ENCODE measurements around the gene SOX1. TPM values are rescaled to one million over a fixed set of nuclear protein-coding genes. Genes with fewer than 3 reads are reported as not detected.

SOX1 gene
- total and polyA plus RNA-seq, 2 of the 13 experiments (the other 11 are each of a cell fraction or from before 2014, with no cell fraction given), result not detected

DNA sequence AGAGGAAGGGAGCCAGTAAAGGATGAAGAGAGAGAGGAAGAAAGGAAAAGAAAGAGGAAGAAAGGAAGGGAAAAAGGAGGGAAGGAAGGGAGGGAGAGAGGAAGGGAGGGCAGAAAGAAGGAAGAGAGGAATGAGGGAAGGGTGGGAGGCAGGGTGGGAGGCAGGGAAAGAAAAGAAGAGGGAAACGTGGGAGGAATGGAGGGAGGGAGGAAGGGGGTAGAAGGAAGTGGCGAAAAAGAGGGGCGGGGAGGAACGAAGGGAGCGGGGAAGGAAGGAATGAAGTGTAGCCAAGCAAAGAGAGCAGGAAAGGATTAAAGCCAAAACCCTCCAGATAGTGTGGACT is 53.1 kb downstream of the SOX1 start (continued):
- TF ChIP-seq, protein P1, sequence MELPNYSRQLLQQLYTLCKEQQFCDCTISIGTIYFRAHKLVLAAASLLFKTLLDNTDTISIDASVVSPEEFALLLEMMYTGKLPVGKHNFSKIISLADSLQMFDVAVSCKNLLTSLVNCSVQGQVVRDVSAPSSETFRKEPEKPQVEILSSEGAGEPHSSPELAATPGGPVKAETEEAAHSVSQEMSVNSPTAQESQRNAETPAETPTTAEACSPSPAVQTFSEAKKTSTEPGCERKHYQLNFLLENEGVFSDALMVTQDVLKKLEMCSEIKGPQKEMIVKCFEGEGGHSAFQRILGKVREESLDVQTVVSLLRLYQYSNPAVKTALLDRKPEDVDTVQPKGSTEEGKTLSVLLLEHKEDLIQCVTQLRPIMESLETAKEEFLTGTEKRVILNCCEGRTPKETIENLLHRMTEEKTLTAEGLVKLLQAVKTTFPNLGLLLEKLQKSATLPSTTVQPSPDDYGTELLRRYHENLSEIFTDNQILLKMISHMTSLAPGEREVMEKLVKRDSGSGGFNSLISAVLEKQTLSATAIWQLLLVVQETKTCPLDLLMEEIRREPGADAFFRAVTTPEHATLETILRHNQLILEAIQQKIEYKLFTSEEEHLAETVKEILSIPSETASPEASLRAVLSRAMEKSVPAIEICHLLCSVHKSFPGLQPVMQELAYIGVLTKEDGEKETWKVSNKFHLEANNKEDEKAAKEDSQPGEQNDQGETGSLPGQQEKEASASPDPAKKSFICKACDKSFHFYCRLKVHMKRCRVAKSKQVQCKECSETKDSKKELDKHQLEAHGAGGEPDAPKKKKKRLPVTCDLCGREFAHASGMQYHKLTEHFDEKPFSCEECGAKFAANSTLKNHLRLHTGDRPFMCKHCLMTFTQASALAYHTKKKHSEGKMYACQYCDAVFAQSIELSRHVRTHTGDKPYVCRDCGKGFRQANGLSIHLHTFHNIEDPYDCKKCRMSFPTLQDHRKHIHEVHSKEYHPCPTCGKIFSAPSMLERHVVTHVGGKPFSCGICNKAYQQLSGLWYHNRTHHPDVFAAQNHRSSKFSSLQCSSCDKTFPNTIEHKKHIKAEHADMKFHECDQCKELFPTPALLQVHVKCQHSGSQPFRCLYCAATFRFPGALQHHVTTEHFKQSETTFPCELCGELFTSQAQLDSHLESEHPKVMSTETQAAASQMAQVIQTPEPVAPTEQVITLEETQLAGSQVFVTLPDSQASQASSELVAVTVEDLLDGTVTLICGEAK (IDR thresholded peaks at IDR 0.05), result no peak
- TF ChIP-seq, protein P1 (CRISPR knock-in tag; IDR thresholded peaks at IDR 0.05), result no peak
- no peak for TF ChIP-seq EP300 (IDR thresholded peaks at IDR 0.05; ENCODE audit: low read depth in 2 of 2, low read length in 2 of 2)
- no peak for TF ChIP-seq EP300 (CRISPR knock-in tag; IDR thresholded peaks at IDR 0.05; ENCODE audit: borderline replicate concordance)
- no peak for TF ChIP-seq MAFK (conservative IDR thresholded peaks at IDR 0.05 in 1 of 2, IDR thresholded peaks at IDR 0.05 in 1 of 2; ENCODE audit: low read length in 2 of 2)
- TF ChIP-seq ZNF501 (CRISPR knock-in tag; IDR thresholded peaks at IDR 0.05), result no peak
- no peak for TF ChIP-seq TOPORS (CRISPR knock-in tag; IDR thresholded peaks at IDR 0.05)
- TF ChIP-seq, protein P2, sequence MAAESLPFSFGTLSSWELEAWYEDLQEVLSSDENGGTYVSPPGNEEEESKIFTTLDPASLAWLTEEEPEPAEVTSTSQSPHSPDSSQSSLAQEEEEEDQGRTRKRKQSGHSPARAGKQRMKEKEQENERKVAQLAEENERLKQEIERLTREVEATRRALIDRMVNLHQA (CRISPR knock-in tag; IDR thresholded peaks at IDR 0.05), result no peak

Small RNA genes lying within 50 kb of the gene (small RNA-seq; reads per million reads assigned to genes)
- 0 to 2.2 (median 0.33) reads per million in 3 experiments for gene RF00287 (ENCODE audit: insufficient read depth in 2 of 3, insufficient read length in 3 of 3, low read depth in 2 of 3, low replicate concordance in 1 of 3)
